Femur (tissue), 1 donor: ENCODE measurements around the gene NLGN2.
A peak's percentile ranks its signal among the peaks of the same experiment; 100 is the strongest.

Source experiments
- DNase-seq: peaks from one replicate; pipeline ENCODE4 v3.0.0-alpha.2; 2017

Gene NLGN2

GRCh38 chr17:7415784-7416183 is 8.1 kb downstream of the NLGN2 start:
- DNase-seq: no peak

- DNase-seq: no peak
These were observed 8.7 kb downstream of the NLGN2 start for GRCh38 chr17:7416323-7416722.

- DNase-seq: no peak
These were observed 9.5 kb downstream of the NLGN2 start for GRCh38 chr17:7417056-7417655.

- no peak for DNase-seq
These were observed 11.0 kb downstream of the NLGN2 start for GRCh38 chr17:7418472-7419152.

- no peak for DNase-seq
These were observed 12.4 kb downstream of the NLGN2 start, which contains the start of gene SPEM1 for GRCh38 chr17:7419819-7420610. SPEM1 (plus strand) TSS chr17:7420324; CDS start chr17:7420385, 61 bp downstream.

GRCh38 chr17:7421186-7421585 is 13.5 kb downstream of the NLGN2 start:
- no peak for DNase-seq

GRCh38 chr17:7423679-7424078 is 16.0 kb downstream of the NLGN2 start:
- no peak for DNase-seq

GRCh38 chr17:7425316-7425715 is 17.7 kb downstream of the NLGN2 start, which contains the start of gene SPEM2:
SPEM2 (plus strand) TSS chr17:7425616; CDS start chr17:7425689, 73 bp downstream.
- DNase-seq: no peak

- no peak for DNase-seq
These were observed 18.1 kb downstream of the NLGN2 start for GRCh38 chr17:7425756-7426155.

- DNase-seq: no peak
These were observed 18.7 kb downstream of the NLGN2 start for GRCh38 chr17:7426203-7426863.

- no peak for DNase-seq
These were observed 19.3 kb downstream of the NLGN2 start for GRCh38 chr17:7426896-7427489.

- DNase-seq: no peak
These were observed 19.9 kb downstream of the NLGN2 start for GRCh38 chr17:7427549-7427948.

- DNase-seq: no peak
These were observed 20.9 kb downstream of the NLGN2 start, which contains the start of gene SPEM3 for GRCh38 chr17:7428557-7428956. SPEM3 (plus strand) TSS chr17:7428857; CDS start chr17:7428903, 46 bp downstream.

GRCh38 chr17:7429722-7430121 is 22.1 kb downstream of the NLGN2 start:
- DNase-seq: no peak

- DNase-seq: no peak
These were observed 23.6 kb downstream of the NLGN2 start for GRCh38 chr17:7431231-7431630.

GRCh38 chr17:7432296-7432695 is 24.7 kb downstream of the NLGN2 start:
- no peak for DNase-seq

GRCh38 chr17:7435676-7436555 is 28.3 kb downstream of the NLGN2 start:
- DNase-seq: peak; percentile 62

- peak; percentile 83 for DNase-seq
These were observed 29.1 kb downstream of the NLGN2 start for GRCh38 chr17:7436556-7437368.

- DNase-seq: no peak
These were observed 29.8 kb downstream of the NLGN2 start for GRCh38 chr17:7437369-7437863.

- DNase-seq: peak; percentile 76
These were observed 30.4 kb downstream of the NLGN2 start for GRCh38 chr17:7437950-7438614.
